Fibroblast of lung (primary cell): Measurements from ENCODE around the gene DARS1.

Experiments
- EZH2 ChIP-seq: IDR thresholded peaks from 2 replicates; pipeline ENCODE4 v1.5.1; 2012; ENCODE audit warnings: low read length, control low read depth, mild to moderate bottlenecking; ENCODE audit errors: missing control alignments
- TF ChIP-seq, protein P1 (sequence below), 2 donors: IDR thresholded peaks in 1 of 2; conservative IDR thresholded peaks in 1 of 2; 1 replicate in 1 of 2; 2 replicates in 1 of 2; pipeline ENCODE4 v1.5.1; 2011 to 2012; ENCODE audit warnings: low read length in 2 of 2, control low read depth in 1 of 2, inconsistent platforms in 1 of 2, low read depth in 1 of 2, mild to moderate bottlenecking in 1 of 2

DNA sequence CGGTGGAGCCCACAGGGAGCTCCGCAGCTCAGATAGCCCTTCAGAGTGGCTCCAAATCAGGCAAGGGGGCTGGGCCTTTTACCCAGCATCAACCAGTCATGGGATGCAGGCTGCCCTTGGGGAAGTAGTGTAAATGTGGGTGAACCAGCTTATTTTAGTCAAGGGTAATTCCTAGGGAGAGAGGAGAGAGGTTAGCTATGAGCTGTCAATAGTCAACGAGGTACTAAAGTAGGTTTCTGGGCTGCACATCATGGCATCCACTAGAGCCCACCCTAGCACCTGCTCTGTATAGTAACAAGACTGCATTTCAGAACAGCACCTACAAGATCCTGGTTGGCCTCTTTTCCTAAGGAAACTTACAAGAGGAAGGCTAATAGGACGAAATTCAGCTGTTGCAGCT is 99.7 kb downstream of the DARS1 start:
- TF ChIP-seq, protein P1, sequence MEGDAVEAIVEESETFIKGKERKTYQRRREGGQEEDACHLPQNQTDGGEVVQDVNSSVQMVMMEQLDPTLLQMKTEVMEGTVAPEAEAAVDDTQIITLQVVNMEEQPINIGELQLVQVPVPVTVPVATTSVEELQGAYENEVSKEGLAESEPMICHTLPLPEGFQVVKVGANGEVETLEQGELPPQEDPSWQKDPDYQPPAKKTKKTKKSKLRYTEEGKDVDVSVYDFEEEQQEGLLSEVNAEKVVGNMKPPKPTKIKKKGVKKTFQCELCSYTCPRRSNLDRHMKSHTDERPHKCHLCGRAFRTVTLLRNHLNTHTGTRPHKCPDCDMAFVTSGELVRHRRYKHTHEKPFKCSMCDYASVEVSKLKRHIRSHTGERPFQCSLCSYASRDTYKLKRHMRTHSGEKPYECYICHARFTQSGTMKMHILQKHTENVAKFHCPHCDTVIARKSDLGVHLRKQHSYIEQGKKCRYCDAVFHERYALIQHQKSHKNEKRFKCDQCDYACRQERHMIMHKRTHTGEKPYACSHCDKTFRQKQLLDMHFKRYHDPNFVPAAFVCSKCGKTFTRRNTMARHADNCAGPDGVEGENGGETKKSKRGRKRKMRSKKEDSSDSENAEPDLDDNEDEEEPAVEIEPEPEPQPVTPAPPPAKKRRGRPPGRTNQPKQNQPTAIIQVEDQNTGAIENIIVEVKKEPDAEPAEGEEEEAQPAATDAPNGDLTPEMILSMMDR (conservative IDR thresholded peaks at IDR 0.05 in 1 of 2, IDR thresholded peaks at IDR 0.05 in 1 of 2; ENCODE audit: low read depth in 1 of 2, low read length in 2 of 2): no peak
- no peak for TF ChIP-seq EZH2
